Activated T-helper 2 cell treated with anti-CD3 and anti-CD28 coated beads, Interferon-gamma antibody, Interleukin-2, Interleukin-4, amounts not matched to agents 10 μg/mL and 5 μg/mL and 100 μg/mL, durations not matched to agents 14 hours and 24 hours and 36 hours (primary cell): ENCODE data around the gene ANKRD44. TPM values are rescaled to one million over a fixed set of nuclear protein-coding genes. Genes with fewer than 3 reads are reported as not detected.

Source experiments
- DNase-seq: peaks from one replicate; pipeline ENCODE4 v3.0.0; 2021; ENCODE audit warnings: low spot score
- H3K27ac Mint-ChIP-seq: one replicate; pipeline ENCODE4 v1.8.0; 2021; ENCODE audit warnings: mixed read lengths
- H3K27me3 Mint-ChIP-seq: one replicate; pipeline ENCODE4 v1.8.0; 2021; ENCODE audit warnings: low read depth, mixed read lengths
- H3K36me3 Mint-ChIP-seq: one replicate; pipeline ENCODE4 v1.8.0; 2021; ENCODE audit warnings: low read depth, mixed read lengths
- H3K4me1 Mint-ChIP-seq: one replicate; pipeline ENCODE4 v1.8.0; 2021; ENCODE audit warnings: low read depth, mixed read lengths
- H3K4me3 Mint-ChIP-seq: one replicate; pipeline ENCODE4 v1.8.0; 2021; ENCODE audit warnings: low read depth, mild to moderate bottlenecking, moderate library complexity, mixed read lengths
- H3K9me3 Mint-ChIP-seq: one replicate; pipeline ENCODE4 v1.8.0; 2021; ENCODE audit warnings: mixed read lengths
- intact Hi-C: fragments of 100-400 bp; cut with micrococcal nuclease; formaldehyde crosslinking; loops from one replicate; pipeline ENCODE4 v1.15.1; 2023
- total RNA-seq: library from RNA; stranded (reverse); gene quantifications from 2 replicates; pipeline ENCODE4 v1.2.3, GENCODE V29; 2022

Gene ANKRD44
- total RNA-seq, 1 donor from 2014 or later: 120 TPM

- peaks cover 69% of the 10 kb centered on the region for H3K4me1 Mint-ChIP-seq
- DNase-seq: no peak
- no peaks in the 10 kb centered on the region for H3K27me3 Mint-ChIP-seq
- intact Hi-C loops: no loop called here
- H3K9me3 Mint-ChIP-seq: no peaks in the 10 kb centered on the region
- peaks cover 54% of the 10 kb centered on the region for H3K36me3 Mint-ChIP-seq
- no peak overlapping the region for H3K27ac Mint-ChIP-seq
- H3K4me3 Mint-ChIP-seq: no peak overlapping the region
These were observed 162.2 kb downstream of the ANKRD44 start for GRCh38 chr2:197148401-197148800.

GRCh38 chr2:197147942-197148341 lies 162.6 kb downstream of the ANKRD44 start:
- Mint-ChIP-seq H3K4me1 (peaks cover 65% of the 10 kb centered on the region), H3K36me3 (peaks cover 55% of the 10 kb centered on the region), H3K9me3 (no peaks in the 10 kb centered on the region), H3K4me3 (no peak overlapping the region), H3K27me3 (no peaks in the 10 kb centered on the region), H3K27ac (no peak overlapping the region)
- DNase-seq: no peak
- intact Hi-C loops: no loop called here

- Mint-ChIP-seq H3K27me3 (no peaks in the 10 kb centered on the region), H3K9me3 (no peaks in the 10 kb centered on the region), H3K4me3 (no peak overlapping the region), H3K27ac (peak overlapping the region; percentile 49), H3K36me3 (peaks cover 55% of the 10 kb centered on the region), H3K4me1 (peaks cover 60% of the 10 kb centered on the region)
- intact Hi-C loops: no loop called here
- no peak for DNase-seq
These were observed 163.6 kb downstream of the ANKRD44 start for GRCh38 chr2:197146995-197147394.

GRCh38 chr2:197145471-197146056 lies 165.0 kb downstream of the ANKRD44 start:
- H3K36me3 Mint-ChIP-seq: peaks cover 52% of the 10 kb centered on the region
- intact Hi-C loops: loop anchor here (1.0 to 2.0 kb wide), 3 partner anchors 8 to 15 kb away; no protein-coding TSS in a partner anchor
- no peak overlapping the region for H3K4me3 Mint-ChIP-seq
- H3K9me3 Mint-ChIP-seq: no peaks in the 10 kb centered on the region
- H3K4me1 Mint-ChIP-seq: peaks cover 58% of the 10 kb centered on the region
- DNase-seq: no peak
- peak overlapping the region; percentile 80 for H3K27ac Mint-ChIP-seq
- H3K27me3 Mint-ChIP-seq: no peaks in the 10 kb centered on the region

DNA sequence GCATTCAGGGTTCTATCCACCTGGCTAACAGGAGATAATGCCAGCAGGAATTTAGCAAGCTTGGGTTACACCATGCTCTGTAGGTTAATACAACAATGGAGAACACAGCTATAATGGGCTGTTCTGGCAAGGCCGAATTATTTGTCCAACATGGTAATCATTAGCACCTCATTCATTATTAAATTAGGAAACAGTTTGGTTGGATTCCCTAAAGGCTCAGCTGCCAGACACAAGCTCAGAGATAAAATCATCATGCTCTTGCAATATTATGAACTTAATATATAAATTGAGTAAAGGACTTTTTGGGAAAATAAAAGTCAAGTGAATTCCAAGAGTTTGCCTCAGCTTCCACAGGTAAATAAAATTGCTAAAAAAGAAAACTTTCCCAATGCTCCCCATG lies 166.4 kb downstream of the ANKRD44 start:
- intact Hi-C loops: loop anchor here (2.0 kb wide), 2 partner anchors 13 to 15 kb away; no protein-coding TSS in a partner anchor
- H3K9me3 Mint-ChIP-seq: no peaks in the 10 kb centered on the region
- H3K36me3 Mint-ChIP-seq: peaks cover 50% of the 10 kb centered on the region
- H3K27ac Mint-ChIP-seq: peak overlapping the region; percentile 63
- no peaks in the 10 kb centered on the region for H3K27me3 Mint-ChIP-seq
- H3K4me1 Mint-ChIP-seq: peaks cover 57% of the 10 kb centered on the region
- no peak for DNase-seq
- no peak overlapping the region for H3K4me3 Mint-ChIP-seq

DNA sequence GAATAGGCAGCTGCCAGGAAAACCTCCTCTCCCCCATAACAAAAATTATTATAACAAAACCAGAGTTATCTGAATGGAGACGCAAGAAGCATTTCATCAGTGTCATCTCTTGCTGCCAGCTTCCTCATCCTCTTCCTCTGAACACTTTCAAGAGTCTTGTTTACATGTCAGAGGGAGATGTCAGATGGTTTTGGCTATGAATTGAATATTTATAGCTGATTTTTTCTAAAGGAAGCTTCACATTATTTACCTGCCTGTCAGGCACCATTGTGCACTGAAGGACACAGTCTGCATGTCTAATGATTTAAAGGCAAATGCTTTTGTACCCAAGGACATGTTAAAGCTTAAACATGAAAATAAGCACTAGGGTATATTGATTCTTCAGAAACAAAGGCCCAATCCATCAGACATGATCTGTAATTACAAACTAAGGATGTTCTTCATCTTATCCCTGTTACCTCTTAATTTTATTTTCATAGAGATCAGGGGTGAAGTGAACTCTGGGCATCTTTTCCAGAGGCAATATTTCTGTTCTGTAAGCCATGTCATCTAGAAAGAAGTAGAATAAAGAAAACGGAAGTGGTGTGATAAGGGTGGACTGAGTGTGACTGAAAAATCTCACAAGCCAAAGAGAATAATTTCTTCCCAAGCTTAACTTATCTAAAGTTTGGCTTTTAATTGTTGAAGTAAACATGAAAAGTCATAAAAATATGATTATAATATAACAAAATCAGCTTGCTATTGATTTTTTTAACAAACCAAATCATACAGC lies 168.7 kb downstream of the ANKRD44 start:
- intact Hi-C loops: no loop called here
- Mint-ChIP-seq H3K27ac (peak overlapping the region; percentile 57), H3K27me3 (no peaks in the 10 kb centered on the region), H3K9me3 (no peaks in the 10 kb centered on the region), H3K36me3 (peaks cover 58% of the 10 kb centered on the region), H3K4me3 (no peak overlapping the region), H3K4me1 (peaks cover 60% of the 10 kb centered on the region)
- no peak for DNase-seq

- H3K27ac Mint-ChIP-seq: peak overlapping the region; percentile 34
- no peak for DNase-seq
- peaks cover 66% of the 10 kb centered on the region for H3K4me1 Mint-ChIP-seq
- H3K9me3 Mint-ChIP-seq: no peaks in the 10 kb centered on the region
- H3K4me3 Mint-ChIP-seq: no peak overlapping the region
- intact Hi-C loops: no loop called here
- peaks cover 67% of the 10 kb centered on the region for H3K36me3 Mint-ChIP-seq
- H3K27me3 Mint-ChIP-seq: no peaks in the 10 kb centered on the region
These were observed 170.5 kb downstream of the ANKRD44 start for GRCh38 chr2:197140045-197140444.

- H3K36me3 Mint-ChIP-seq: peaks cover 65% of the 10 kb centered on the region
- H3K27me3 Mint-ChIP-seq: no peaks in the 10 kb centered on the region
- H3K4me1 Mint-ChIP-seq: peaks cover 71% of the 10 kb centered on the region
- no peaks in the 10 kb centered on the region for H3K9me3 Mint-ChIP-seq
- peak overlapping the region; percentile 64 for H3K27ac Mint-ChIP-seq
- no peak overlapping the region for H3K4me3 Mint-ChIP-seq
- no peak for DNase-seq
- intact Hi-C loops: loop anchor here (1.0 to 5.0 kb wide), 3 partner anchors 8 to 294 kb away; no protein-coding TSS in a partner anchor
These were observed 172.1 kb downstream of the ANKRD44 start for GRCh38 chr2:197138506-197138905.

DNA sequence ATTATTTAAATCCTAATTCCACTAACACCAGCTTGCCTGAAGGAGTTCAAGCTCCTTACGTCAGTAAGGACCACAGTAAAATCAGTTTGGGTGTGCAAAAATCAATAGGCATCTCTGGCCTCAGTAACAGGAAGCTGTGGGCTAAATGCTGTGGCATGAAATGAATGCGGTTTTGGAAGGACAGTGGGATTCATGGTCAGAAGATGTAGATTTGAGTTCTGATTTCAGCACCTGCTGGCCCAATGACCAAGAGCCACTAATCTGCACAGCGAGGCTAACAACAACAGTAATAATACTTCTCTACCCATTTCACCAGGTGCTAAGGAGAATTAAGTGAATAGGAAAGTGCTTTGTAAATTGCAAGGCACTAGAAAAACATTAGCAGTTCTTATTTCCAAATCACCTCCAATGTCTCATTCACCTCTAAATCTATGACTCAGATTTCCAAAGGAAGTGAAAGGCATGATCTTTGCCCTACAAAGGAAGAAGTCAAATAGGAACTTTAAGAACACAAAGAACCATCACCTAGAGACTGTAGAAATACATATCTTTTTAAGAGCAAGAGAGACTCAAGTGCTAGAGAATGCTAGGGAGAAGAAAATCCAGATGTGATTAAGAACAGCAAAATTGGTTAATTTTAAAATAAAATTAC lies 172.6 kb downstream of the ANKRD44 start:
- intact Hi-C loops: loop anchor here (1.0 to 5.0 kb wide), 4 partner anchors 7 to 294 kb away; no protein-coding TSS in a partner anchor
- peak overlapping the region; percentile 64 for H3K27ac Mint-ChIP-seq
- peaks cover 77% of the 10 kb centered on the region for H3K4me1 Mint-ChIP-seq
- no peaks in the 10 kb centered on the region for H3K27me3 Mint-ChIP-seq
- no peaks in the 10 kb centered on the region for H3K9me3 Mint-ChIP-seq
- DNase-seq: no peak
- peaks cover 67% of the 10 kb centered on the region for H3K36me3 Mint-ChIP-seq
- H3K4me3 Mint-ChIP-seq: no peak overlapping the region

GRCh38 chr2:197137231-197137630 lies 173.3 kb downstream of the ANKRD44 start:
- intact Hi-C loops: loop anchor here (1.0 to 5.0 kb wide), 3 partner anchors 8 to 295 kb away; no protein-coding TSS in a partner anchor
- H3K4me1 Mint-ChIP-seq: peaks cover 82% of the 10 kb centered on the region
- DNase-seq: no peak
- H3K27me3 Mint-ChIP-seq: no peaks in the 10 kb centered on the region
- no peaks in the 10 kb centered on the region for H3K9me3 Mint-ChIP-seq
- peak overlapping the region; percentile 13 for H3K4me3 Mint-ChIP-seq
- H3K36me3 Mint-ChIP-seq: peaks cover 67% of the 10 kb centered on the region
- H3K27ac Mint-ChIP-seq: peak overlapping the region; percentile 68

DNA sequence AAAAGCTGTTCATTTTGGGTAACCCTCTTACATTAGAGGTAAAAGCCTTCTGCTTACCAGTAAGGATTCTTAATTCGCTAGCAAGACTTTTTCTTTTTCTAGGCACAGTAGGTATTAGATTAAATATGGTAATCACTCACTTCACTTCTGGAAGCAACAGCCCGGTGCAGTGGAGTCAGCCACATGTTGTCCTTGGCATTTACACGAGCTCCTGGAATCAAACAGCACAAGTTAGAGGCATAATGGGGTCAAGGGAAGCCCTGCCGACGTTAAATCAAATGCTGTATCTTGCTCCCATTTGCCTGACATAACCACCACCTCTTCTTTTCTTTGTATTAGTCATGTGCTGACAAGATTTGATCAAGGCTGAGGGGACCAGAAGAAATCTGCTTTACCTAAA lies 174.1 kb downstream of the ANKRD44 start:
- Mint-ChIP-seq H3K4me1 (peaks cover 82% of the 10 kb centered on the region), H3K27ac (no peak overlapping the region), H3K36me3 (peaks cover 69% of the 10 kb centered on the region), H3K9me3 (no peaks in the 10 kb centered on the region), H3K4me3 (no peak overlapping the region), H3K27me3 (no peaks in the 10 kb centered on the region)
- intact Hi-C loops: loop anchor here (5.0 kb wide), 2 partner anchors 171 to 296 kb away; no protein-coding TSS in a partner anchor
- DNase-seq: no peak

DNA sequence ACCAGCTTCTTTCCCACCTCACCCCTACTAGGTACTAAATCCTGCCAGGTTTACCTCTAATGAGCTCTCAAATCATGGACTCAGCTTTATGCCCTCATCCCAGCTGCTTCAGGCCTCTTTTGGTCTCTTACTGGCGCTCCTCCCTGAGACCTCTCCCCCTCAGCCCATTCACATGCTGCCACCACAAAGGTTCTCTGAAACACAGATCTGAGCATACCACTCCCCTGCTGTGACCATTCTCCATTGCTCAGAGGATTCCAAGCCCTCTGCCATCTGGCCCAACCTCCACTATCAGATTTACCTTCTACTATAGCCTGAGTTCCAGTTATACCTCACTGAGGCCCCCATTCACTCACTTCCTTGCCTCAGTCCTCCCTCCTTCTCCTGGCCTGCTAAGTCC lies 174.8 kb downstream of the ANKRD44 start:
- Mint-ChIP-seq H3K9me3 (no peaks in the 10 kb centered on the region), H3K27me3 (no peaks in the 10 kb centered on the region), H3K4me3 (no peak overlapping the region), H3K36me3 (peaks cover 73% of the 10 kb centered on the region), H3K4me1 (peaks cover 84% of the 10 kb centered on the region), H3K27ac (peak overlapping the region; percentile 43)
- DNase-seq: no peak
- intact Hi-C loops: loop anchor here (5.0 kb wide), 2 partner anchors 171 to 296 kb away; no protein-coding TSS in a partner anchor
